Non-pigmented ciliary epithelial cell (primary cell): ENCODE data around the gene HTD2.

Experiments used
- DNase-seq: peaks from one replicate; pipeline ENCODE4 v3.0.0-alpha.2; 2010; ENCODE audit warnings: low read depth

Gene HTD2

GRCh38 chr3:58292866-58293265 is 13.5 kb upstream of the HTD2 start:
- no peak for DNase-seq

GRCh38 chr3:58293516-58293915 is 12.8 kb upstream of the HTD2 start:
- DNase-seq, result no peak

- DNase-seq, result no peak
Observed at GRCh38 chr3:58296269-58296668, 10.1 kb upstream of the HTD2 start.

GRCh38 chr3:58296843-58297242 is 9.5 kb upstream of the HTD2 start:
- DNase-seq, result no peak

- DNase-seq, result no peak
Observed at GRCh38 chr3:58298190-58298589, 8.1 kb upstream of the HTD2 start.

- no peak for DNase-seq
Observed at GRCh38 chr3:58299075-58299474, 7.2 kb upstream of the HTD2 start.

- DNase-seq, result no peak
Observed at GRCh38 chr3:58299839-58300516, 6.3 kb upstream of the HTD2 start.

GRCh38 chr3:58307639-58308215 is 1.4 kb downstream of the HTD2 start:
- no peak for DNase-seq

GRCh38 chr3:58308728-58309127 is 2.4 kb downstream of the HTD2 start:
- DNase-seq, result no peak

GRCh38 chr3:58317811-58318210 is 11.5 kb downstream of the HTD2 start:
- DNase-seq, result no peak

- DNase-seq, result no peak
Observed at GRCh38 chr3:58321791-58322190, 15.5 kb downstream of the HTD2 start.

GRCh38 chr3:58322793-58323192 is 16.5 kb downstream of the HTD2 start:
- no peak for DNase-seq

GRCh38 chr3:58323529-58324390 is 17.4 kb downstream of the HTD2 start:
- DNase-seq, result no peak

- DNase-seq, result no peak
Observed at GRCh38 chr3:58324391-58325390, 18.4 kb downstream of the HTD2 start.

GRCh38 chr3:58325525-58325992 is 19.2 kb downstream of the HTD2 start:
- DNase-seq, result no peak

GRCh38 chr3:58326267-58326900 is 20.1 kb downstream of the HTD2 start:
- no peak for DNase-seq

- DNase-seq, result no peak
Observed at GRCh38 chr3:58329150-58329921, 23.0 kb downstream of the HTD2 start.

- no peak for DNase-seq
Observed at GRCh38 chr3:58329922-58330413, 23.6 kb downstream of the HTD2 start.

GRCh38 chr3:58331593-58332152 is 25.4 kb downstream of the HTD2 start:
- no peak for DNase-seq
